T-helper 2 cell (primary cell): Measurements from ENCODE around the gene DYNLT2.

Source experiments
- DNase-seq, 5 experiments: peaks; one replicate each; pipeline versions ENCODE4 v3.0.0 to v3.0.0-alpha.2; 2012 to 2022
- total RNA-seq, 2 donors: gene quantifications; one replicate each; lab custom pipeline; 2026; lab: John Stamatoyannopoulos, UW

The DYNLT2 gene
- 7.8 to 14.4 reads per million in 2 donors for total RNA-seq

GRCh38 chr6:169751242-169752073, at the start of gene DYNLT2, which contains the start of gene ERMARD:
Gene DYNLT2, minus strand, starts transcription at chr6:169751572. Its CDS starts 114 bp downstream, at chr6:169751458.
Gene ERMARD, plus strand, starts transcription at chr6:169751622. Its CDS starts 36 bp downstream, at chr6:169751658.
- peak; percentile 85 to 95 (median 90) for DNase-seq

- DNase-seq, result no peak
Measured at GRCh38 chr6:169800668-169801395, 49.5 kb upstream of the DYNLT2 start.

GRCh38 chr6:169800116-169800667, 48.8 kb upstream of the DYNLT2 start:
- DNase-seq, result no peak

DNA sequence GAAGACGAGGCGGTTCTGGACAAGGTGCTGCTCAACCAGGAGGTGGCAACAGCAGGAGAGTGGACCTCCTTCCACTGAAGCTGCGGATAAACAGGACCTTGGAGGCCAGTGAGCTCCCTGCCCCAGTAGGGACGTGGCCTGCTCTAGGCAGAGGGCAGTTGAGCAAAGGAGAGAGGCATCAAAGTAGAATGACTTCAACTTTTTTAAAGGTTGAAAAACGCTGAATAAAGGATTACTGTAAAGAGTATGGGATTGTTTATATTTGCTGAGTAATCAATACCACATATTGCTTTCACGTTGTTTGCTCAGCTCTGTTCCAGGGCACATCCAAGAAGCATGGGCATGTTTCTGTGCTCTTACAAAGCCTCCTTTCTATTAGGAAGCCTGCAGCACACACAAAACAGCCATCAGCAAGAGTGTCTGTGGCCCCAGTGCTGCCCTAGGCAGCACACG, 48.1 kb upstream of the DYNLT2 start:
- no peak for DNase-seq

- DNase-seq, result no peak
Measured at GRCh38 chr6:169798764-169799473, 47.5 kb upstream of the DYNLT2 start.

- DNase-seq, result no peak
Measured at GRCh38 chr6:169795196-169795595, 43.8 kb upstream of the DYNLT2 start.

GRCh38 chr6:169794317-169795055, 43.1 kb upstream of the DYNLT2 start:
- DNase-seq, result no peak

GRCh38 chr6:169793408-169793807, 42.0 kb upstream of the DYNLT2 start:
- no peak for DNase-seq

GRCh38 chr6:169792306-169793015, 41.1 kb upstream of the DYNLT2 start:
- DNase-seq, result no peak

- no peak for DNase-seq
Measured at GRCh38 chr6:169791721-169792131, 40.4 kb upstream of the DYNLT2 start.

DNA sequence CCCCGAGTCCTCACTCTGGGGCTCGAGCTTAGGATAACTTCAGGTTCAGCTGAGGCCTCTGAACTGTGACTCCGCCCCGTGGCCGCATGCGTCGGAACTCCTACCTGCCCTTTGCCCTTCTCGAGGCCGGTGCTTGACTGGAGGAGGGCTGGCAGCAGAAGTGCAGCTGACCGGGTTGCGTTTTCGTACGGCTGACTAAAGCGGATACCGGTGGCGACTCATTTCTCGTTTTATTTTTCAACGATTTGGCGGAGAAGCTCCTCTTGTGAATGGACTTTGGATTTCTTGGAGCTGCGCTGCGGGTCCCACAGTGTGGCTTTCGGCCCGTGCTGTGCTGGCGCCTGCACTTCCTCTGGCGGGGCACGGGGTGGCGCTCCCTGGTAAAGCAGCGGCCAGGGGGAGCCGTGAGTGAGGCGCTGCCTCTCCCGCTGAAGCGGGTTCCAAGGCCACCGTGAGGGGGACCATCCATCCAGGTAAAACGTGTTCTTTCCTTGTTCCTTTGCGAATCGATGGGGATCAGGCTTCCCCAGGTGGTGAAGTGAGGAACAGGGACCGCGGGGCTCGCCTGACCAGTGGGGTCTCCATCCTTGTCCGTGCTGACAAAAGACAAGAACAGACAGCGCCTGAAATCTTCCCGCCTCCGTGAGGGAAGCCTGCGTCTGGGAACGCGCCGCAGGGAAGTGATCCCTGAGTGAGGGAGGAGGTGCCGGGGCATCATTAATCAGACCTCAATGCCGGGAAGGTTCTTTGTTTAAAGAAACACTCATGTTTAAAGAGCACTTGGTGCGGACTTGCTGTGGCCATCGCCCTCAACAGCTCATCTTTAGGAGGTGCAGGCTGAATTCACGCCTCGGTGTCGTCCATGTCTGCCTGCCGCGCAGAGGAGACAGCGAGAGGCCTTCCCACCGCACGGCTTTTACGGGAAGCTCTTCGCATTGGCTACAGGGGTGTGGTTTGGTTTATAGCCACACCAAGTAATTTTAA, 38.9 kb upstream of the DYNLT2 start:
- DNase-seq, result peak; percentile 40 to 77 (median 62)

GRCh38 chr6:169789146-169789943, 38.0 kb upstream of the DYNLT2 start:
- no peak for DNase-seq

- DNase-seq, result no peak
Measured at GRCh38 chr6:169788809-169789145, 37.4 kb upstream of the DYNLT2 start.

DNA sequence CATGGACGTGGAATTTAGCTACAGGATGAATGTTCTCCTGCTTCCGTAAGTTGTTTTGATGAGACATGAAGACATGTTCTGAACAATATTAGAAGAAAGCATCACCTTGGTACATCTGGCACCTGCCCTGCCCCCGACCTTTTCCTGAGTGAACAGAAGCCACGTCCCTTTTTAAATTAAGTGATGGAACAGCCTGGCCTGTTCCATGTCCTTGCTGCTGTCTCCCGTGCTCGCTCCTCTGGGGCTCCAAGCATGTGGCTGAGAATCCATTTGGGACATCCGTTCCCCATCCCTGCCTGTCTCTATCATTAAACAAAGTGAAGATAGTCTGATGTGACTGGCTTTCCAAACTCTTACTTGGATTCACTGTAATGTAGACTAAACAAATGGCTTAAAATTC, 36.4 kb upstream of the DYNLT2 start:
- no peak for DNase-seq

DNA sequence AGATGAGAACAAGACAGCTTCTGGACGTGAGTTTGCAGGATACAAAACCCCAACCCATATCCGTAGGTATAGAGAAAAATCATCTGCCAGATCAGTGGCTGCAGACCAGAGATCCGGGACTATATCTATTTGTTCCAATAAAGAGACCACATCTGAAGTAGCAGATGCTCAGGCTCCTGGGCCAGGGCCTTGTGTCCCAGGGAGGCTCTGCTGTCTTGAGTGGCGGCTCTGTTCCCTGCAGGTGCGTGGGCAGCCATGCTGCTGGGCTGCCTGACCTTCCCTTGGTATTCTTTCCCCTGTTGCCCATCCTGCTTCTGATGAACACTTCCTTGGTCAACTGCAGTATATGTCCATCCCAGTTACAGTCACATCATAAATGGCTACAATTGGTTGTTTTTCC, 35.0 kb upstream of the DYNLT2 start:
- DNase-seq, result no peak

- no peak for DNase-seq
Measured at GRCh38 chr6:169785566-169785965, 34.2 kb upstream of the DYNLT2 start.

- no peak for DNase-seq
Measured at GRCh38 chr6:169784821-169785340, 33.5 kb upstream of the DYNLT2 start.

GRCh38 chr6:169783971-169784820, 32.8 kb upstream of the DYNLT2 start:
- no peak for DNase-seq
